ENCODE measurements around the gene GAPDHS.

The GAPDHS gene

DNA sequence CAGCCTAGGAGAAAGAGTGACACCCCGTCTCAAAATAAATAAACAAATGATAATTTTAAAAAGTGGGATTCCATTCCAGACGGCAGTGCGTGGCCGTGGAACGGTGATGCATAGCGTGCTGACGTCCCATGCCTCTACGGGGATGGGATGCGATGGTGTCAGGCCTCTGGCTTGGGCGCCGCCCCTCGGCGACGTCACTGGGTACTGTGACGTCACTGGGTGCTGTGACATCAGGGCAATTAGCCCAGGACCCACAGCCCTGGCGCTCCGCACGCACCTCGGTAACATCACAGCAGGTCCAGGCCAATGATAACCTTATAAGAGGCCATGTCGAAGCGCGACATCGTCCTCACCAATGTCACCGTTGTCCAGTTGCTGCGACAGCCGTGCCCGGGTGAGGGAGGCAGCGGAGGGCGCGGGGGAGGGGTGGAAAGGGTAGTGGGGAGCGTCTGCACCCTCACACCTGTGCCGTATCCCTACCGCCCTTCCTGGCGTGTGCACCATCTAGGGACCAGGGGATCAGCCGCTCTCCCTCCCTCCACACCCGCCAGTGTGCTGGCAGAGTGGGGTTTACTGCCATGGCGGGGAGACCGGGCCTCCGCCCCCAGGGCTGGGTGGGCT, at the start of gene GAPDHS:
Gene GAPDHS (plus strand): TSS at position 256 of the 621 bp plus-strand sequence. CDS start 72 bp downstream, at position 328.
- DNase-seq (ENCODE audit: low read depth, low spot score) = no peak

GRCh38 chr19:35484252-35485036, 48.8 kb upstream of the GAPDHS start:
- no peak for DNase-seq (ENCODE audit: low read depth, low spot score)

DNA sequence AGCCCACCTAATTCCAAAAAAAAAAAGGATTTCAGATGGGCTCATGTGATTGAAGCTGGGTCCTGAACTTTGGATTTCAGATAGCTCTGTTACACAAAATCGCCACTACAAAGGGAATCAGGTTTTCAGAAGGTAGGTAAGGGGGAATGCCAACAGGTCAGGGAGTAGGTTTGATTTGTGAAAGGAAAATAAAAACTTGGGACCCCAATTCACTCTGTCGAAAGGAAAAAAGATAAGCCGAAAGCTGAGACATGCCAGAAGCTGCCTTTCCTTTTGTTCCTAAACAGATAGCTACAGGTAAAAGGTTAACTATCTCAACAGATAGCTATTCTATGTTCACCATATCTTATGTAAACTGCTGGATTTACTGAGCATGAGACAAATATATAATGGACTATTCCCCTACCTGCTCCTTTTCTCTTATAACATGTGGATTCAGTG, 47.0 kb upstream of the GAPDHS start:
- DNase-seq (ENCODE audit: low read depth, low spot score) = no peak

GRCh38 chr19:35487656-35488182, 45.5 kb upstream of the GAPDHS start:
- no peak for DNase-seq (ENCODE audit: low read depth, low spot score)

- DNase-seq (ENCODE audit: low read depth, low spot score) = no peak
Measured at GRCh38 chr19:35488677-35489076, 44.6 kb upstream of the GAPDHS start.

GRCh38 chr19:35490364-35490763, 42.9 kb upstream of the GAPDHS start, which contains the start of gene KRTDAP:
TSS of gene KRTDAP (minus strand) at chr19:35490464. CDS start at chr19:35490442, 22 bp downstream.
- no peak for DNase-seq (ENCODE audit: low read depth, low spot score)

GRCh38 chr19:35491836-35492360, 41.4 kb upstream of the GAPDHS start:
- no peak for DNase-seq (ENCODE audit: low read depth, low spot score)

- no peak for DNase-seq (ENCODE audit: low read depth, low spot score)
Measured at GRCh38 chr19:35493971-35494370, 39.3 kb upstream of the GAPDHS start.

- peak; percentile 52 for DNase-seq (ENCODE audit: low read depth, low spot score)
Measured at GRCh38 chr19:35495107-35496064, 37.9 kb upstream of the GAPDHS start.

- no peak for DNase-seq (ENCODE audit: low read depth, low spot score)
Measured at GRCh38 chr19:35497406-35497805, 35.9 kb upstream of the GAPDHS start.

- no peak for DNase-seq (ENCODE audit: low read depth, low spot score)
Measured at GRCh38 chr19:35498220-35498619, 35.0 kb upstream of the GAPDHS start.

DNA sequence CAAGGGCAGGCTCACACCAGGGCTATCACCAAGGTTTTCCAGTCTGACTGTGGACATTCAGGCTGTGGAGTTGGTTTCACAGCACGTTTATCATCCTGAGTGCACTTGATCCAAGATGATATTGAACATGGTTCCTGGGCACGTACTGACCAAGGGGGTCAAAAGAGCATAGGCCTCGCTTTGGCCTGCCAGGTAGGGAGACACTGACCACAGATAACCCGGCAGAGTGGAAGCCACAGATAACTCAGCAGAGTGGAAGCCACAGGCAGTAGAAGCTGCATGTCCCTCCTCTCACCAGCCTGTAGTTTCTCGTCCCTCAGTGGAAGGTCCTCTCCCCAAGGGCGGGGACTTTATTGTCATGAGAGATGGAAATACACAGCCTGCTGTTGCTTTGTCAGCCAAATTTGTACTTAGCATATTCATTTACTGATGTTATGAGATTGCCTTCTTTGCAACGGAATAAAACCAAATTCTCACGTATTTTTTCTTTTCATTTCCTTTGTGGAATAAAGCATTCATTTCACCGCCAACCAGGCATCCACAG, 34.2 kb upstream of the GAPDHS start:
- DNase-seq (ENCODE audit: low read depth, low spot score) = no peak

- no peak for DNase-seq (ENCODE audit: low read depth, low spot score)
Measured at GRCh38 chr19:35500611-35501010, 32.6 kb upstream of the GAPDHS start.

DNA sequence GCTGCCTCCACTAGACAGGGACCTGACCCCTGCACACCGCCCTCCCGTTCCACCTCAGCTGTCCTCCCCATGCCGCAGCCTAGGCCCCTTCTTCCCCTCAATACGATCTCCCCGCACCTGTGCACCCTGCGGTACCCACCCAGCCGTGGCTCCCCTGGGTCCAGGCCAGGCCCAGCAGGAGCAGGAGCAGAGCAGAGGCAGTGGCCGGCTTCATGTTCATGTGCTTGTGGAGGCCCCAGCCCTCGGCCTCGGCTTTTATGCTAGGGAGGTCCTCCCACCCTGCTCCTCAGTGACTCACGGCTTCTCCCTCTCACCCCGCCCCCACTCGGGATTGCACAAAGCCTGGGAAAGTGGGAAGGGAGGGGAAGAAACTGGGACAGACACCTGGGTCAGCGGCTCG, 31.6 kb upstream of the GAPDHS start:
- DNase-seq (ENCODE audit: low read depth, low spot score) = no peak

- DNase-seq (ENCODE audit: low read depth, low spot score) = no peak
Measured at GRCh38 chr19:35502751-35503150, 30.5 kb upstream of the GAPDHS start.

DNA sequence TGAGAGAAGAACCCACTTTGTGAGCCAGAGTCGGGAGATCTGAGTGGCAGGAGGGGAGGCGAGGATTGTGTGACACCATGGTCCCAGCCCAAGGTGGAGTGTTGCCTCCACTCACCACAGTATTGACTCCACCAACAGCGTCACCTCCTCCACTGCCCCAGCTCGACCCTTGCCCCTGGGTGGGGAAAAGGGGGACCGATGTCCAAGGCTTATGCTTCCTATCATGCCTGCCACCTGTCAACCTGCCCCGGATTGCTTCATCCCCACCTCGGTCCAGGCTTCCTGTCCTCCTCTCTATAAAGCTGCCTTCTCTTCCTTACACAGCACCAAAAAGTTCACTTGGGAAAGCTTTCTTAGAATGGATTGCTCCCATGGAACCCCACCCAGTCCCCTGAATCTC, 27.2 kb upstream of the GAPDHS start:
- DNase-seq (ENCODE audit: low read depth, low spot score) = no peak

DNA sequence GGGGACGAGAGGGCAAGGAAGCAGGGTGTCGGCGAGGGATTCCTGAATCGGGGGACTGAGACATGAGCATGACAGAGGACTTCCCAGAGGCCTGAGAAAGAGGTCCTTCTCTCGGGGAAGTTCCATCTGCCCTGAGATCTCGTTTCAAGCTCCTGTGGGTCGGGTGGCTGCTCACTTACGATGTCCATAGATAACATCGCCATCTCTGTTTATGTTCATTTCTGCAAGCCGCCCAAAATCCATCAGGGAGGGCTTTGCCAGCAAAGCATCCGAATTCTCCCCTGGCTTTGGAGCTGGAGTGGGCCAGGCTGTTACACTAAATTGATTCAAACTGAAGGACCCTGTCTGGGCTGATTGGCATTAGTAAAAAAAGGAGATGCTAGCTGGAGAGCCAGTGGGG, 25.7 kb upstream of the GAPDHS start:
- no peak for DNase-seq (ENCODE audit: low read depth, low spot score)

DNA sequence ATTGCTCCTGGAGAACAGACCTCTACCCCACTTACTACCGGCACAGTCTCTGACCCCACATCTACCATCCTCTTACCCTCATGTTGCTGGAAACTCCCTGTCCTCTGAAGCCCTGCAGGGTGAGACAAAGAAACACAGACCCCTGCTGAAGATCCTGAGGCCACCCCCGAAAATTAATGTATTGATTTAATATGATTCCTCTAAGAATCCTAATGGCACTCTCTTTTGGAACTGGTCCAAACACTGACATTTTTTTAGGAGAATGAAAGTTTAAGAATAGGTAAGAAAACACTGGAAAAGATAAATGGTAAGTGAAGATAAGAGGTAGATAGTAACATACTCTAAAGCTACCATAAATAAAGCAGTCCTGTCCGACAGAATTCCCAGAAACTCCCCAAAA, 25.1 kb upstream of the GAPDHS start:
- DNase-seq (ENCODE audit: low read depth, low spot score) = no peak

GRCh38 chr19:35509018-35509652, 24.1 kb upstream of the GAPDHS start:
- DNase-seq (ENCODE audit: low read depth, low spot score) = no peak

GRCh38 chr19:35509861-35510625, 23.2 kb upstream of the GAPDHS start:
- peak; percentile 38 for DNase-seq (ENCODE audit: low read depth, low spot score)
